Measurements from ENCODE around the gene DAPK1.

GRCh38 chr9:87733273-87734052 is 235.8 kb downstream of the DAPK1 start:
- TF ChIP-seq CTCF (IDR thresholded peaks at IDR 0.05) (no peak), RAD21 (IDR thresholded peaks at IDR 0.05; ENCODE audit: low read length) (no peak)

Measured in SK-N-SH (cell line).